ENCODE measurements around the gene ACBD4. TPM values are rescaled to one million over a fixed set of nuclear protein-coding genes. Genes with fewer than 3 reads are reported as not detected.

Gene ACBD4
- total and polyA plus RNA-seq, 2 of the 4 experiments (the other 2 are of a cell fraction): 2.3 to 5.7 TPM

GRCh38 chr17:45128331-45128730 lies 7.2 kb upstream of the ACBD4 start:
- peaks cover 42% of the 10 kb centered on the region for H3K9me1 ChIP-seq (ENCODE audit: insufficient read depth, low read length)
- H4K20me1 ChIP-seq (ENCODE audit: insufficient read depth, low read length): peaks cover 9% of the 10 kb centered on the region; the same call in 1 of the 2 replicates
- ATAC-seq (ENCODE audit: low read depth): no peak
- H3K79me1 ChIP-seq (ENCODE audit: low read depth in 1 of 2, low read length in 2 of 2): peaks cover 54 to 80% of the 10 kb centered on the region in 2 experiments
- intact Hi-C loops (cut with micrococcal nuclease): no loop called here
- peak overlapping the region; percentile 88 for H4K91ac ChIP-seq (ENCODE audit: insufficient read depth, low read depth, low read length)
- WGBS, 2 experiments (ENCODE audit: extremely low coverage in 2 of 2, insufficient read length in 1 of 2): no CpG with 5 or more reads among the region's 5 CpGs
- no peak for DNase-seq
- peak overlapping the region; percentile 43 for H2BK20ac ChIP-seq (ENCODE audit: low read depth, low read length)
- POLR2A ChIA-PET (ENCODE audit: unreplicated experiment): interaction anchor here (0.5 kb wide), 1 partner anchor 26 kb away, joined by 4 read pairs; no protein-coding TSS in a partner anchor
- H2AFZ ChIP-seq (replicated peaks; ENCODE audit: low read length, poor library complexity): peak overlapping the region; percentile 77
- no peak overlapping the region; the same call in 1 of the 2 replicates for H3K23ac ChIP-seq (ENCODE audit: low read depth, low read length)
- H3K4ac ChIP-seq (ENCODE audit: low read depth, low read length): peak overlapping the region; percentile 98
- H4K5ac ChIP-seq (ENCODE audit: low read depth, low read length): peak overlapping the region; percentile 18; the same call in 1 of the 2 replicates
- CTCF ChIA-PET: no interaction called here
- H3K14ac ChIP-seq (replicated peaks; ENCODE audit: low read depth, low read length): peak overlapping the region; percentile 70
- peak overlapping the region; percentile 39 for H2AK9ac ChIP-seq (replicated peaks; ENCODE audit: low read depth, low read length, poor library complexity)
- peak overlapping the region; percentile 88 for H3K27ac ChIP-seq (ENCODE audit: insufficient read depth, low read length)
- dilution Hi-C loops (cut with HindIII; ENCODE audit: low sequenced_read_pairs, unreplicated experiment): no loop called here
- peak overlapping the region; percentile 91 for H2BK120ac ChIP-seq (ENCODE audit: low read depth, low read length)
- no TSS peak for BruUV-seq (replicated peaks)
- H3K18ac ChIP-seq (ENCODE audit: low read depth, low read length): peak overlapping the region; percentile 17; the same call in 1 of the 2 replicates
- H3K36me3 ChIP-seq (ENCODE audit: control insufficient read depth, insufficient read depth, low read length): no peaks in the 10 kb centered on the region
- H3K4me2 ChIP-seq (ENCODE audit: low read depth, low read length): peak overlapping the region; percentile 10; the same call in 1 of the 2 replicates
- H3K4me1 ChIP-seq (ENCODE audit: control insufficient read depth, insufficient read depth, low read length): peaks cover 48% of the 10 kb centered on the region
- H3K9ac ChIP-seq (ENCODE audit: low read depth, low read length): 0 out of 2 replicates have a peak overlapping the region, but pooled peaks have one; percentile 9
- H3K27me3 ChIP-seq (ENCODE audit: control insufficient read depth, insufficient read depth, low read length): no peaks in the 10 kb centered on the region
- H2BK5ac ChIP-seq (ENCODE audit: low read depth, low read length, poor library complexity, severe bottlenecking): peak overlapping the region; percentile 89
- peak overlapping the region; percentile 99 for H2AK5ac ChIP-seq (ENCODE audit: low read depth, low read length)
- TF ChIP-seq RCOR1 (IDR thresholded peaks at IDR 0.05; ENCODE audit: insufficient replicate concordance, low read length): no peak
- TF ChIP-seq CHD1 (IDR thresholded peaks at IDR 0.05; ENCODE audit: low read depth, low read length): no peak
- no peak for TF ChIP-seq RFX5 (IDR thresholded peaks at IDR 0.05; ENCODE audit: low read depth, low read length)
- no peak for TF ChIP-seq NFE2L2 (IDR thresholded peaks at IDR 0.05; ENCODE audit: low read depth, low read length)
- TF ChIP-seq MXI1 (IDR thresholded peaks at IDR 0.05; ENCODE audit: borderline replicate concordance, low read depth, low read length): no peak
- no peak for TF ChIP-seq POLR2A (IDR thresholded peaks at IDR 0.05; ENCODE audit: low read depth, low read length)
- no peak for TF ChIP-seq SMC3 (IDR thresholded peaks at IDR 0.05; ENCODE audit: low read depth, low read length)
- TF ChIP-seq CTCF (conservative IDR thresholded peaks at IDR 0.05; ENCODE audit: low read depth, low read length): no peak
- TF ChIP-seq USF2 (IDR thresholded peaks at IDR 0.05; ENCODE audit: low read depth, low read length): no peak
- no peak for TF ChIP-seq MAFK (IDR thresholded peaks at IDR 0.05; ENCODE audit: low read depth, low read length)
- TF ChIP-seq ELK1 (IDR thresholded peaks at IDR 0.05; ENCODE audit: borderline replicate concordance, low read depth, low read length): no peak
- TF ChIP-seq FOS (IDR thresholded peaks at IDR 0.05; ENCODE audit: low read depth, low read length): no peak
- TF ChIP-seq MAZ (IDR thresholded peaks at IDR 0.05; ENCODE audit: borderline replicate concordance, low read depth, low read length): no peak
- TF ChIP-seq CEBPB (IDR thresholded peaks at IDR 0.05; ENCODE audit: low read depth, low read length): no peak
- no peak for TF ChIP-seq RAD21 (IDR thresholded peaks at IDR 0.05; ENCODE audit: low read length)
- TF ChIP-seq BHLHE40 (IDR thresholded peaks at IDR 0.05; ENCODE audit: low read depth, low read length): no peak
- H3K9me3 ChIP-seq (ENCODE audit: control insufficient read depth, insufficient read depth, low read length): no peaks in the 10 kb centered on the region
- peak overlapping the region; percentile 72 to 94 for H4K8ac ChIP-seq (ENCODE audit: low read depth in 2 of 2, low read length in 2 of 2)
- H3K4me3 ChIP-seq (ENCODE audit: insufficient read depth, low read depth, low read length): no peak overlapping the region
- peak overlapping the region; percentile 13; the same call in 1 of the 2 replicates for H3K56ac ChIP-seq (ENCODE audit: extremely low read depth, insufficient read depth, low read length)
- in situ Hi-C loops (cut with MboI; ENCODE audit: low sequenced_read_pairs): no loop called here
- H2BK15ac ChIP-seq (ENCODE audit: low read depth, low read length): no peak overlapping the region; the same call in 2 of the 3 replicates

Data from IMR-90 (cell line).